ENCODE measurements around the gene HSPA12A. TPM values are rescaled to one million over a fixed set of nuclear protein-coding genes. Genes with fewer than 3 reads are reported as not detected.

Gene HSPA12A
- total and polyA plus RNA-seq, 9 of the 15 experiments (the other 6 are each of a cell fraction or from before 2014, with no cell fraction given) = 0.01 to 0.18 (median 0.04) TPM; not detected in 4

- FAIRE-seq = no peak
- Histone ChIP-seq H2AFZ (ENCODE audit: low read depth, low read length) (no peak overlapping the region), H3K4me3 (no peak overlapping the region), H3K4me2 (ENCODE audit: insufficient read depth, low read length) (no peak overlapping the region), H3K79me2 (ENCODE audit: control insufficient read depth, insufficient read depth, low read length) (no peaks in the 10 kb centered on the region), H3K27ac (ENCODE audit: extremely low read depth, low read depth, low read length) (no peak overlapping the region), H3K9me1 (ENCODE audit: control insufficient read depth, insufficient read depth, low read length) (no peaks in the 10 kb centered on the region), H3K9ac (ENCODE audit: insufficient read depth in 1 of 2, low read depth in 2 of 2, low read length in 2 of 2) (no peak overlapping the region), H4K20me1 (replicated peaks; ENCODE audit: control insufficient read depth, insufficient read depth, low read length) (no peaks in the 10 kb centered on the region), H3K9me3 (replicated peaks; ENCODE audit: control insufficient read depth, insufficient read depth, low read depth, low read length) (no peaks in the 10 kb centered on the region), H3K36me3 (ENCODE audit: control insufficient read depth, insufficient read depth, low read length) (no peaks in the 10 kb centered on the region), H3K4me1 (replicated peaks in 1 of 2; ENCODE audit: control insufficient read depth in 2 of 2, insufficient read depth in 2 of 2, low read length in 2 of 2) (no peaks in the 10 kb centered on the region; a peak in 1 of 5 replicates), H3K27me3 (ENCODE audit: control insufficient read depth in 2 of 2, insufficient read depth in 2 of 2, low read length in 2 of 2) (peaks cover 0 to 28% of the 10 kb centered on the region in 2 experiments; a peak in 1 of 5 replicates)
- intact Hi-C loops (cut with micrococcal nuclease) = no loop called here
- no TSS peak for BruUV-seq (replicated peaks)
- POLR2A ChIA-PET = no interaction called here
- WGBS (ENCODE audit: insufficient coverage, low coverage, missing lambda C conversion rate) = 0% methylated on average over 4 of the region's 6 CpGs
- DNase-seq (ENCODE audit: extremely low read depth in 1 of 4, low spot score in 3 of 4) = no peak
- no peak for TF ChIP-seq MAFF (IDR thresholded peaks at IDR 0.05; ENCODE audit: low read length)
- TF ChIP-seq CEBPZ (IDR thresholded peaks at IDR 0.05; ENCODE audit: borderline replicate concordance, low read depth, low read length) = no peak
- no peak for TF ChIP-seq TAF7 (tag; IDR thresholded peaks at IDR 0.05)
- TF ChIP-seq LARP7 (IDR thresholded peaks at IDR 0.05) = no peak
- TF ChIP-seq ZNF76 (CRISPR knock-in tag; IDR thresholded peaks at IDR 0.05; ENCODE audit: borderline replicate concordance) = no peak
- no peak for ATAC-seq
- CTCF ChIA-PET (ENCODE audit: low intra/inter-chr PET ratio) = no interaction called here
- in situ Hi-C loops (cut with MboI) = loop anchor here (10.0 to 25.0 kb wide), 2 partner anchors 100 to 487 kb away; no protein-coding TSS in a partner anchor
These were observed 54.7 kb downstream of the HSPA12A start for GRCh38 chr10:116687633-116688032.

Measured in K562 (cell line).